BLaER1 (cell line): ENCODE measurements around the gene ACSM5.

Experiments used
- H3K27ac ChIP-seq: shearing (Covaris generic); formaldehyde crosslinking; 2 replicates; pipeline ENCODE4 v1.8.1; 2022
- H3K27me3 ChIP-seq: shearing (Covaris generic); formaldehyde crosslinking; 2 replicates; pipeline ENCODE4 v1.8.1; 2022
- H3K36me3 ChIP-seq: shearing (Covaris generic); formaldehyde crosslinking; 2 replicates; pipeline ENCODE4 v1.8.1; 2022
- H3K4me1 ChIP-seq: shearing (Covaris generic); formaldehyde crosslinking; 2 replicates; pipeline ENCODE4 v1.8.1; 2022
- H3K4me2 ChIP-seq: shearing (Covaris generic); formaldehyde crosslinking; 2 replicates; pipeline ENCODE4 v1.8.1; 2022
- H3K4me3 ChIP-seq: shearing (Covaris generic); formaldehyde crosslinking; 2 replicates; pipeline ENCODE4 v1.8.1; 2022
- H3K9ac ChIP-seq: shearing (Covaris generic); formaldehyde crosslinking; 2 replicates; pipeline ENCODE4 v1.8.1; 2022
- H3K9me3 ChIP-seq: shearing (Covaris generic); formaldehyde crosslinking; 2 replicates; pipeline ENCODE4 v1.8.1; 2022
- H4K20me1 ChIP-seq: shearing (Covaris generic); formaldehyde crosslinking; 2 replicates; pipeline ENCODE4 v1.8.1; 2022
- Cebpa-rat ChIP-seq: shearing (Covaris generic); IDR thresholded peaks from 2 replicates; pipeline ENCODE4 v1.8.1; 2022

Gene ACSM5

GRCh38 chr16:20383106-20384029, 26.0 kb upstream of the ACSM5 start:
- Histone ChIP-seq H3K9ac (no peak overlapping the region), H3K9me3 (no peaks in the 10 kb centered on the region), H3K4me3 (no peak overlapping the region), H4K20me1 (no peaks in the 10 kb centered on the region), H3K4me1 (no peaks in the 10 kb centered on the region), H3K4me2 (no peak overlapping the region), H3K27ac (no peak overlapping the region), H3K27me3 (no peaks in the 10 kb centered on the region), H3K36me3 (no peaks in the 10 kb centered on the region)
- TF ChIP-seq Cebpa-rat, result no peak

GRCh38 chr16:20385844-20386832, 23.2 kb upstream of the ACSM5 start:
- H3K4me2 ChIP-seq, result no peak overlapping the region
- H3K27me3 ChIP-seq, result no peaks in the 10 kb centered on the region
- H3K27ac ChIP-seq, result no peak overlapping the region
- H3K4me1 ChIP-seq, result no peaks in the 10 kb centered on the region
- H3K9me3 ChIP-seq, result no peaks in the 10 kb centered on the region
- no peaks in the 10 kb centered on the region for H3K36me3 ChIP-seq
- no peaks in the 10 kb centered on the region for H4K20me1 ChIP-seq
- TF ChIP-seq Cebpa-rat, result no peak
- no peak overlapping the region for H3K4me3 ChIP-seq
- no peak overlapping the region for H3K9ac ChIP-seq

GRCh38 chr16:20387978-20388377, 21.4 kb upstream of the ACSM5 start:
- H3K27ac ChIP-seq, result no peak overlapping the region
- no peak overlapping the region for H3K4me2 ChIP-seq
- H3K27me3 ChIP-seq, result no peaks in the 10 kb centered on the region
- TF ChIP-seq Cebpa-rat, result no peak
- H3K9me3 ChIP-seq, result no peaks in the 10 kb centered on the region
- no peak overlapping the region for H3K4me3 ChIP-seq
- no peak overlapping the region for H3K9ac ChIP-seq
- peaks cover 5% of the 10 kb centered on the region; the same call in 1 of the 2 replicates for H3K4me1 ChIP-seq
- no peaks in the 10 kb centered on the region for H3K36me3 ChIP-seq
- H4K20me1 ChIP-seq, result no peaks in the 10 kb centered on the region

- H3K27me3 ChIP-seq, result no peaks in the 10 kb centered on the region
These were observed 20.5 kb upstream of the ACSM5 start for GRCh38 chr16:20388854-20389253.

GRCh38 chr16:20391045-20391444, 18.3 kb upstream of the ACSM5 start:
- TF ChIP-seq Cebpa-rat, result no peak
- Histone ChIP-seq H3K9ac (no peak overlapping the region), H3K9me3 (no peaks in the 10 kb centered on the region), H3K4me3 (no peak overlapping the region), H3K4me1 (peaks cover 5% of the 10 kb centered on the region; the same call in 1 of the 2 replicates), H3K4me2 (no peak overlapping the region), H3K27me3 (no peaks in the 10 kb centered on the region), H3K27ac (no peak overlapping the region), H3K36me3 (no peaks in the 10 kb centered on the region), H4K20me1 (no peaks in the 10 kb centered on the region)

More at GRCh38 chr16:20388854-20389253, 20.5 kb upstream of the ACSM5 start:
- TF ChIP-seq Cebpa-rat, result no peak
- H3K9ac ChIP-seq, result no peak overlapping the region
- H3K4me1 ChIP-seq, result peaks cover 5% of the 10 kb centered on the region; the same call in 1 of the 2 replicates
- no peaks in the 10 kb centered on the region for H3K36me3 ChIP-seq
- no peak overlapping the region for H3K4me2 ChIP-seq
- H3K27ac ChIP-seq, result no peak overlapping the region
- no peaks in the 10 kb centered on the region for H3K9me3 ChIP-seq
- no peaks in the 10 kb centered on the region for H4K20me1 ChIP-seq
- H3K4me3 ChIP-seq, result no peak overlapping the region

GRCh38 chr16:20393801-20394577, 15.3 kb upstream of the ACSM5 start:
- Histone ChIP-seq H3K4me2 (no peak overlapping the region), H3K4me3 (no peak overlapping the region)

GRCh38 chr16:20395946-20396345, 13.4 kb upstream of the ACSM5 start:
- no peak overlapping the region for H3K27ac ChIP-seq
- H3K9ac ChIP-seq, result no peak overlapping the region
- TF ChIP-seq Cebpa-rat, result no peak
- H4K20me1 ChIP-seq, result no peaks in the 10 kb centered on the region
- peaks cover 5% of the 10 kb centered on the region; the same call in 1 of the 2 replicates for H3K4me1 ChIP-seq
- no peaks in the 10 kb centered on the region for H3K27me3 ChIP-seq
- H3K4me2 ChIP-seq, result no peak overlapping the region
- no peaks in the 10 kb centered on the region for H3K36me3 ChIP-seq
- no peak overlapping the region for H3K4me3 ChIP-seq
- no peaks in the 10 kb centered on the region for H3K9me3 ChIP-seq

More at GRCh38 chr16:20393801-20394577, 15.3 kb upstream of the ACSM5 start:
- H3K4me1 ChIP-seq, result peaks cover 5% of the 10 kb centered on the region; the same call in 1 of the 2 replicates
- H3K9me3 ChIP-seq, result no peaks in the 10 kb centered on the region
- H3K27ac ChIP-seq, result no peak overlapping the region
- no peaks in the 10 kb centered on the region for H3K36me3 ChIP-seq
- no peaks in the 10 kb centered on the region for H4K20me1 ChIP-seq
- H3K27me3 ChIP-seq, result no peaks in the 10 kb centered on the region
- H3K9ac ChIP-seq, result no peak overlapping the region
- no peak for TF ChIP-seq Cebpa-rat

- Histone ChIP-seq H3K9me3 (no peaks in the 10 kb centered on the region), H3K36me3 (no peaks in the 10 kb centered on the region), H4K20me1 (no peaks in the 10 kb centered on the region), H3K4me1 (peaks cover 5% of the 10 kb centered on the region; the same call in 1 of the 2 replicates), H3K27ac (no peak overlapping the region), H3K27me3 (no peaks in the 10 kb centered on the region), H3K4me2 (no peak overlapping the region), H3K4me3 (no peak overlapping the region), H3K9ac (no peak overlapping the region)
- TF ChIP-seq Cebpa-rat, result no peak
These were observed 12.4 kb upstream of the ACSM5 start for GRCh38 chr16:20396846-20397467.
